ENCODE results near the gene LIN37.

Gene LIN37

GRCh38 chr19:35738021-35738886 is 10.1 kb upstream of the LIN37 start:
- DNase-seq = no peak

GRCh38 chr19:35738887-35739229 is 9.5 kb upstream of the LIN37 start:
- no peak for DNase-seq

GRCh38 chr19:35739275-35740107 is 8.9 kb upstream of the LIN37 start:
- DNase-seq = no peak

GRCh38 chr19:35740108-35740422 is 8.3 kb upstream of the LIN37 start:
- no peak for DNase-seq

GRCh38 chr19:35740423-35741202 is 7.8 kb upstream of the LIN37 start:
- peak; percentile 96 for DNase-seq

GRCh38 chr19:35741203-35741515 is 7.2 kb upstream of the LIN37 start:
- DNase-seq = no peak

GRCh38 chr19:35742121-35742724 is 6.2 kb upstream of the LIN37 start, which contains the start of gene IGFLR1:
TSS of gene IGFLR1 (minus strand) at chr19:35742452. CDS start at chr19:35741180, 1,272 bp downstream.
- DNase-seq = peak; percentile 66

GRCh38 chr19:35743640-35744429 is 4.5 kb upstream of the LIN37 start:
- no peak for DNase-seq

- peak; percentile 91 for DNase-seq
These were observed 3.7 kb upstream of the LIN37 start for GRCh38 chr19:35744430-35745327.

- DNase-seq = peak; percentile 96
These were observed 2.9 kb upstream of the LIN37 start, which contains the start of the genes PSENEN and U2AF1L4 for GRCh38 chr19:35745328-35746086. TSS of gene PSENEN (plus strand) at chr19:35745651. CDS start at chr19:35745931, 280 bp downstream. TSS of gene U2AF1L4 (minus strand) at chr19:35745418. CDS start at chr19:35745391, 27 bp downstream.

- DNase-seq = no peak
These were observed 2.3 kb upstream of the LIN37 start for GRCh38 chr19:35746087-35746462.

- no peak for DNase-seq
These were observed 1.8 kb upstream of the LIN37 start for GRCh38 chr19:35746531-35746930.

GRCh38 chr19:35750167-35750566 is 1.8 kb downstream of the LIN37 start:
- no peak for DNase-seq

GRCh38 chr19:35751839-35752745 is 3.7 kb downstream of the LIN37 start:
- DNase-seq = no peak

- no peak for DNase-seq
These were observed 4.5 kb downstream of the LIN37 start for GRCh38 chr19:35752746-35753350.

- DNase-seq = no peak
These were observed 5.4 kb downstream of the LIN37 start for GRCh38 chr19:35753634-35754369.

GRCh38 chr19:35754370-35755130 is 6.2 kb downstream of the LIN37 start:
- no peak for DNase-seq
